ENCODE data around the gene FAM83G.
"Not testable (repeated sequence)": the region's sequence is repeated elsewhere in the genome, so short reads cannot be mapped to it uniquely, and the experiment has no call there.

FAM83G gene

DNA sequence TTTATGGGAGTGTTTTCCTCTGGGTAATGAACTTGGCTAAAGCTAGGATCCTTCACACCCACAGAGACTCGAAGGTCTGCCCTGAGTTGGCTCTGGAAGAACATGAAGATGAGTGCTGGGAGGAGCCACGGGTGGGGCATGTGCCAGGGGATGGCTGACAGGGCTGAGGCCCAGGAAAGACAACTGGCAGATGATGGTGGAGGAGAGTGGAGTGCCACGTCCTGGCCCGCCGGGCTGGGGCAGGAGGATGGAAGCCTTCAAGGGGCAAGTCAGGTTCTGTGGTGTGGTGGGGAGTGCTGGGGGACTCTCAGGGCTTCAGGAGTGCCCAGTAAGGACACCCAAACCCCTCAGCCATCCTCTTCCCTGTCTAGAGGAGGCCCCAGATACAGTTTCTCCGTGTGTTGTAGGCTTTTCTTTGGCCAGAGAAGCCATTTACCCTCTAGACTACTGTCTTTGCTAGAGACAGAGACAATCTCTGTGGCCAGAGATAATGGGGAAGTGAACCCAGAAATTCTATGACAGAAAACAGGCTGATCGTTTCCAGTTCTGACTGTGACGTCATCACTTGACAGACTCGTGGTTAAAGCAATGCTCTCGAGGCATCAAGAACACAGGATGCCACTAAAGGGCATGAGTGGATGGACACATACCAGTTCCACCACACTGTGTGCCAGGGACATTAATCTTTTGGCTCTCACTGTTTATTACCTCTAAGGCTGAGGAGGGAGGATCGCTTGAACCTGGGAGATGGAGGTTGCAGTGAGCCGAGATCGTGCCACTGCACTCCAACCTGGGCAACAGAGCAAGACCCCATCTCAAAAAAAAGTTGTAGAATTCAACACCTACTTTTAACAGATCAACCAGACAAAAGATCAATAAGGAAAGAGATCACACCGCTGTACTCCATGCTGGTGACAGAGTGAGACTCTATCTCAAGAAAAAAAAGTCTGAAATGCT lies 71.2 kb downstream of the FAM83G start:
- DNase-seq (ENCODE audit: insufficient read length, low spot score) (no peak), FAIRE-seq (no peak)

DNA sequence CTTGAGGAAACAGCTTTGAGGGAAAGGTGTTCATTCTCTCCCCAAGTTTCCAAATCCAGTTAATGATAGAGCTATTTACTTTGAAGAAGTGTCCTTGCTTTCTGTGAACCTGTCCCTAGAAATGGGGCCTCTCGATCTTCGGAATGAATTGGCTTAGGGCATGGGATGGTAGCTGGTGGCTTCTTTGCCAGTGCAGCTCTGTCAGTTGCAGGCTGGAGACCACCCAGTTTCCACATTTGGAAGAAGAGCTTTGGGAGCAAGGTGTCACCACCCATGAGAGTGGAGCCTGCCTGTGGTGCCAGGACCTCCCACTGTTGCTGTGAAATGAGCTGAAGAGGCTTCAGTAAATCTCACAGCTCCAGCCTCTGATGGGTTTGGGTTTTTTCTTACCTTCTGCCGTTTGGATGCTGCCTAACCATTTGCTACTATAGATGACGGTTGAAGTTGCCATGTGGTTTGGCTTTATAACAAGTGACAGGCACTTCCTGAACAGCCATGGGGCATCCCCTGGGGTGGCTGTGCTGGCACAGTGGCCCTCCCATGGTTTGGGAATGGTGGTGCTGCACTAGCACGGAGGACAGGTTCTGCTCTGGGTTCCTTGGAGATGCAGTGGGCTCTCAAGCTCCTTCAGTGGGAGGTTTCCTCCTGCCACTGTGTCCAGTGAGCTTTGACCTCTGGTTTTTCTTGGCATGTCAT lies 72.1 kb downstream of the FAM83G start:
- DNase-seq (ENCODE audit: insufficient read length, low spot score) (no peak), FAIRE-seq (no peak)

- DNase-seq (ENCODE audit: insufficient read length, low spot score) = no peak
- FAIRE-seq = peak; percentile 13
Measured at GRCh38 chr17:18928628-18929125, 75.9 kb downstream of the FAM83G start.

DNA sequence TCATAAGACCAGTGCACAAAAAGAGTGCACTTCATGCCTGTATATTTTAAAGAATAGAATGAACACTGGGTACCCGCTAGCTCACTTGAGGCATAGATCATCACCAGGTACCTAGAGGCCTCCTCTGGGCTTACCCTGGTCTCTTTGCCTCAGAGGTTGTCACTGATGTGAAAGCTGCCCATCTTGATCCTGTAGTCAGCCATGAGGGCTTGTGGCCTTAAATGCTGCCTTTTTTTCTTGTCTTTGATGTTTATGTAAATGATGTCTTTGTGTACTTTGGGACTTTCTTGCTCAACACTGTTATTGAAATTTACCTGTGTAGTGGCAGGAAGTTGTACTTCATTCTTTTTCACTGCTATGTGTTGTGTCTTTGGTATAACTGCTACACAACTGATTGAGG lies 79.4 kb downstream of the FAM83G start:
- FAIRE-seq = peak; percentile 9

DNA sequence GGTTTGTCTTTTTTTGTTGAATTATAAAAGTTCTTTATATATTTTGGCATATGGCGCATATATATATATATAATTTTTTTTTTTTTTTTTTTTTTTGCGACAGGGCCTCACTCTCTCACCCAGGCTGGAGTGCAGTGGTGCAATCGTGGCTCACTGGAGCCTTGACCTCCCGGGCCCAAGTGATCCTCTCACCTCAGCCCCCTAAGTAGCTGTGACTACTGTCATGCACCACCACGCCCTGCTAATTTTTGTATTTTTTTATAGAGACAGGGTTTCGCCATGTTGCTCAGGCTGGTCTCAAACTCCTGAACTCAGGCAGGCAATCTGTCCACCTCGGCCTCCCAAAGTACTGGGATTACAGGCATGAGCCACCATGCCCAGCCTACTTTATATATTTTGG lies 82.0 kb downstream of the FAM83G start:
- not testable (repeated sequence) for FAIRE-seq; DNase-seq (ENCODE audit: insufficient read length, low spot score)

More for the DNA sequence above, 79.4 kb downstream of the FAM83G start:
- no peak for DNase-seq (ENCODE audit: insufficient read length, low spot score)

GRCh38 chr17:18921912-18922451 lies 82.6 kb downstream of the FAM83G start:
- FAIRE-seq (no peak), DNase-seq (ENCODE audit: insufficient read length, low spot score) (no peak)

GRCh38 chr17:18921485-18921884 lies 83.1 kb downstream of the FAM83G start:
- FAIRE-seq (no peak), DNase-seq (ENCODE audit: insufficient read length, low spot score) (no peak)

DNA sequence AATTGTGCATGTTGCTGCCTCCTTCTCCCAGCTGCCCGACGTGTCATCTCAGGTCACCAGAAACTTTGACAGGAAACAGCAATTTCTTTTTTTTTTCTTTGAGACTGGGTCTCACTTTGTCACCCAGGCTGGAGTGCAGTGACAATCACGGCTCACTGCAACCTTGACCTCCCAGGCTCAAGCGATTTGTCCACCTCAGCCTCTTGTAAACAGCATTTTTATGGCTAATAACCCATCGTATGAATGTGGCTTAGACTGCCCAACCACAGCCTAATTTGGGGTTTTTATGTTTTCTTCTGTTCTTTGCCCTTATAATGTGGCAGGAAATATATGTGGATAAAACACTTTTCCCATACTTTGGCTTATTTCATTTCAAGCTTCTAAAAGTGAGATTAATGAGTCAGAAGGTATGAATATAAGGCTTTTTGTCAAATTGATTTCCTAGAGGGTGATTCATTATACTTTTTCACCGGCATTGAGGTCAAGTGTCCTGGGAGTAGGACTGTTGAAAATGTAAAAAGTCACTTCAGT lies 83.6 kb downstream of the FAM83G start:
- DNase-seq (ENCODE audit: insufficient read length, low spot score) = no peak
- no peak for FAIRE-seq

DNA sequence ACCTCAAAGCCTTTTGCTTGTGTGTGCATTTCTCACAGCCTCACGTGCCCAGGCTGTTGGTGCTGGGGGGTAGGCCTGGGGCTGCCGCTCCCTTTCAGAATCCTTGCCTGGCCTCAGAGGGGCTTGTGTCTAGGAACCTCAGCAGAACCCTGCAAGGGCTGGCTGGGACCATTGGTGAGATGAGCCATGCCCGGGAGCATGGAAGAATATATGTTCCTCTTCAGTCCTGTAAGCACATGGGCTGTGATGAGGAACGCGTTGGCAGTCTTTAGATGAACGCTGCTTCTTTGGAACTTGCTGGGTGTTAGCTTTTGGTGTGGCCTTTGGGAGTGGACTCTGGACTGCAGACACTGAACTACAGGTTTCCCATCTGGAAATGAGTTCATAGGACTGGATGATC lies 84.6 kb downstream of the FAM83G start:
- no peak for DNase-seq (ENCODE audit: insufficient read length, low spot score)
- FAIRE-seq = no peak
